ENCODE results near the gene PGF. TPM values are rescaled to one million over a fixed set of nuclear protein-coding genes. Genes with fewer than 3 reads are reported as not detected.

PGF gene
- total RNA-seq, 1 experiment from 2014 or later = 6.9 TPM

DNA sequence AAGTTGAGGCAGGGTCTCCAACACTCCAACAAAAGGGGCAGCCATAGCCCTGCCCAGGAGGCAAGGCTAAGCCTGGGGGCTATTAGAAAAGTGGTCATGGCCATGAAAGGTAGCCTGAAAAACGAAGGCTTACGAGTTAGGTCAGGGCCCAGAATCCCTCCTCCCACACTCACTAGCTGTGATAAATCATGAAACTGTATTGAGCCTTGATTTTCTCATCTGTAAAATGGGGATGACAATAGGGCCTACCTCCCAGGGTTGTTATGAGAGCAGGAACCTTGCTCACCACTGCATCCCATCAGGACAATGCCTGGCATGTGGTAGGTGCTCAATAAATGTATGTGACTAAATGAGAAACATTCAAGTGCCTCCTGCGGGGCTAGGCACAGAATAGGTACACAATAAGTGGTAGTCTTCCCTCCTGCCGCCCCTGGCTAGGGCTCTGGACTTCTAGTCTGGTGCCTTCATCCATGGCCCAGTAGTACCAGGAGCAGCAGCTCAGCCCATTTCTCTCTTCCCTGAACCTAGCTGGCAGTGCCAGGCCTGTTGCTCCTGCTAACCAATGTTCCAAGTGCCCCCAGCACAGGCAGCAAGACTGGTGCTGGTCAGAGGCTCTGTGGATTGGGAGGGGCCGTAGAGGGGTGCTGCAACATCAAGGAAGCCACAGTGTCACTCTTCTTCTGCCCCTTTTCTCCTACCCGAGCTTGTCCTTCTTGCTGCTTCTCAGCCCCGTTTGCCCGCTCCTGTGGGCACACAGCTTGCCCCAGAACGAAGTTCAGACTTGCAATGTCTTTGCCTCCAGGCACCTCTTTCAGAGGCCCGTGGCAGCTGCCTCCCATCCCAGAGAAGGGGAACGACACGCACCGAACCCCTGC is 7.8 kb downstream of the PGF start:
- Histone ChIP-seq H3K36me3 (replicated peaks; ENCODE audit: control insufficient read depth, insufficient read depth, low read length) (no peaks in the 10 kb centered on the region), H3K27me3 (ENCODE audit: control insufficient read depth, insufficient read depth, low read length) (no peaks in the 10 kb centered on the region), H3K4me3 (ENCODE audit: insufficient read depth, low read depth, low read length) (no peak overlapping the region)
- DNase-seq = no peak

DNA sequence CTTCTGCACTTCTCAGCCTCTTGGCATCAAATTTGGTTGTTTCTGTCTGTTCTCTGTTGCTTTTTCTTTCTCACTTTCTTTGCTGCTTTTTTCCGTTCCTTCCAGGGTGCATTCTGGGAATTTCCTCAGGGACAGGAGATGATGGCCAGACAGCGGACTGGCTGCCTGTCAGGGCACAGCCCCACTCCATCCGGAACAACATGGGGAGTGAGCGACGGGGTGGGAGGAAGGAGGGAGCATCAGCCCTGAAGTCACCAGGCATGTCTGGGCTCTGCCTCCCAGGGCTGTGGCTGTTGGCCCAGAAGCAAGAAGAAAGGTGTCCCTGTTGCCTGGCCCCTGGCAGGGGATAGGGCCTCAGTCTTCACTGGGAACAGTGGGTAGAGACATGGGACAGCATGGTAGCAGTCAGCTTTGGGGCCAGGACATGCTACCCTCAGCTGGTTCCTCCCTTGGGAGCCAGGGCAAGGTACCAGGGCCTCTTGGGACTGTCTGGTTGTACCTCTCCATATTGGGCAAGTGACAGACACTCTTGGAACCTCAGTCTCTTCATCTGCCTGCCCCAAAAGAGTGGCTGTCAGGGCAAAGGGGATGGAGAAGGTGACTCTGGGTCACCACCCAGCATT is 8.6 kb downstream of the PGF start:
- DNase-seq = no peak
- Histone ChIP-seq H3K27me3 (ENCODE audit: control insufficient read depth, insufficient read depth, low read length) (no peaks in the 10 kb centered on the region), H3K36me3 (replicated peaks; ENCODE audit: control insufficient read depth, insufficient read depth, low read length) (no peaks in the 10 kb centered on the region), H3K4me3 (ENCODE audit: insufficient read depth, low read depth, low read length) (no peak overlapping the region)

- Histone ChIP-seq H3K27me3 (ENCODE audit: control insufficient read depth, insufficient read depth, low read length) (no peaks in the 10 kb centered on the region), H3K36me3 (replicated peaks; ENCODE audit: control insufficient read depth, insufficient read depth, low read length) (no peaks in the 10 kb centered on the region), H3K4me3 (ENCODE audit: insufficient read depth, low read depth, low read length) (no peak overlapping the region)
- peak; percentile 98 for DNase-seq
Observed at GRCh38 chr14:74945852-74946658, 9.3 kb downstream of the PGF start.

DNA sequence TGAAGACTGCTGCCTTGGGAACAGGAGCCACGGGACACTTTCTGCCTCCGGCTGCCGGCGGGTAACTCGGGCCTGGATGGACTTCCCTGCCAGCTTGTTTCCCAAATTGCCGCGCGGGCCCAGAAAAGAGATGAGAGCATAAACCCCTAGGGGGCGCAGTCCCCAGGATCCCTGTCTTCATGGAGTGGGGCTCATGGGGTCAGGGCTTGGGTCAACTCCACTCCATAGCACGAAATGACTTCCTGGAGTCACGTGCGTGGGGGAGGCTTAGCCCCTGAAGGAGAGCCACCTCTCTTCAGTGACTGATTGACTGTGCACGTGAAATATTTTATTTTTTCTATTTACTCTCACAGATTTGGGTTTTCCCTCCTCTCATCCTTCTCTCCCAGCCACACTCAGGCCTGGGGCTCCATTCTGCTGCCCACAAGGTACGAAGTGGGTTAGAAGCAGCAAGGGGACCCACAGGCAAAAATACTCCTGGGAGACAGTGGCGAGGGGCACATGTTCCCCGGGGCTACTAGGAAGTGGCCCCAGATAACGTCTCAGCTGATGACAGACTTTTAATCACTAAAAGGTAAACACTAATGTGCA is 10.0 kb downstream of the PGF start:
- Histone ChIP-seq H3K4me3 (ENCODE audit: insufficient read depth, low read depth, low read length) (no peak overlapping the region), H3K36me3 (replicated peaks; ENCODE audit: control insufficient read depth, insufficient read depth, low read length) (no peaks in the 10 kb centered on the region), H3K27me3 (ENCODE audit: control insufficient read depth, insufficient read depth, low read length) (no peaks in the 10 kb centered on the region)
- peak; percentile 94 for DNase-seq

DNA sequence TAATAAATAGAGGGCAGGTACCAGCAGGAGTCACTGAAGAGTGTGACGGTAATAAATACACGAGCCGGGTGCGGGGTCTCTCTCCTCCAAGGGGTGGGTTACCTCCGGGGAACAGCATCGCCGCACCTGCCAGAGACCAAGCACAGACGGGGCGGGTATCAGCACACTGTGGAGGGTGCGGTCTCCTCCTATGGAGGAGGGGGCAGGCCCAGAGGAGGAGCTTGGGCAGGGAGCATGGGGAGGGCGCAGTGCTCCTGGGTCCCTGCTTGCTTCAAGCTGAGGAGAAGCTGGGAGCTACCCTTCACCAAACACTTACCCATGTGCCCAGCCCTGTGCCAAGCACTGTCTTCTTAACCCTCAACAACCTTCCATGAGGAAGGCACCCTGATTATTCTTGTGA is 12.8 kb downstream of the PGF start:
- no peaks in the 10 kb centered on the region for H3K36me3 ChIP-seq (replicated peaks; ENCODE audit: control insufficient read depth, insufficient read depth, low read length)
- no peak overlapping the region for H3K4me3 ChIP-seq (ENCODE audit: insufficient read depth, low read depth, low read length)
- no peaks in the 10 kb centered on the region for H3K27me3 ChIP-seq (ENCODE audit: control insufficient read depth, insufficient read depth, low read length)
- peak; percentile 66 for DNase-seq

DNA sequence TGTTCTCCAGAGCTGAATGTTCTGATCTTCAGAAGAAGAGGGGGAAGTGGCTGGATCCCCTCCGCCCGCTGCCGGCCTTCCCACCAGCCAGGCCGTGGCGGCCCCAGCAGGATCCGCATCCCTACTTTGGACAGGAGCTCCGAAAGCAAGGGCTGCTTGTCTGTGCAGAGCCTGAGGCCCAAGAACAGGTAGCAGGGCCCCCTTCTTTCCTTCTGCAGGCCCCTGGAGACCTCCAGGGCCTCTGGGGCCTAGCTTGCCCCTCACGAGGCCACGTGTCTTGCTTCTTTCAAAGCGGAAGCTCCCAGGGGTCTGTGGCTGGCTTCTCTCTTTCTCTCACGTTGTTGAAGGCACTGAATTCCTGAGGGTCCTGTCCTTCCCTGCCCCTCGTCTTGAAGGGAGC is 13.2 kb downstream of the PGF start:
- DNase-seq = peak; percentile 56
- H3K36me3 ChIP-seq (replicated peaks; ENCODE audit: control insufficient read depth, insufficient read depth, low read length) = no peaks in the 10 kb centered on the region
- no peak overlapping the region for H3K4me3 ChIP-seq (ENCODE audit: insufficient read depth, low read depth, low read length)
- H3K27me3 ChIP-seq (ENCODE audit: control insufficient read depth, insufficient read depth, low read length) = no peaks in the 10 kb centered on the region

DNA sequence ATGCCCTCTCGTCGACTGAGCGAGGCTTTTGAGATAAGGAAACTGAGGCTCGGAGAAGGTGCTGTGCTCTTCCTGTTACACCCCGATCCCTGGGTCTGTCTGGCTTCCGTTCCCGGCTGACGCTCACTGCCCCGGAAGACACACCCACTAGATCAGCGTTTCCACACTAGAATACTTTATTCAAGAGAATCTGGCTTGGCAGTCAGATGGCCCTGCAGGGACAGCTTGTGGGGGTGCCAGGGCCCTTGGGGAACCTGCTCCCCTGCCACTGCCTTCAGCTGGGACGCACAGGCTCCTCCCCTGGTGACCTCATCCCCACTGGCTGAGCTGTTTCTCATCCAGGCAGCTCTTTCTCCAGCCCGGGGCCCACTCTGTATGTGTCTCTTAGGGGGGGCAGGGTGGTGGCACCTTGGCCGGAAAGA is 13.7 kb downstream of the PGF start:
- Histone ChIP-seq H3K36me3 (replicated peaks; ENCODE audit: control insufficient read depth, insufficient read depth, low read length) (no peaks in the 10 kb centered on the region), H3K27me3 (ENCODE audit: control insufficient read depth, insufficient read depth, low read length) (no peaks in the 10 kb centered on the region), H3K4me3 (ENCODE audit: insufficient read depth, low read depth, low read length) (no peak overlapping the region)
- peak; percentile 63 for DNase-seq

DNA sequence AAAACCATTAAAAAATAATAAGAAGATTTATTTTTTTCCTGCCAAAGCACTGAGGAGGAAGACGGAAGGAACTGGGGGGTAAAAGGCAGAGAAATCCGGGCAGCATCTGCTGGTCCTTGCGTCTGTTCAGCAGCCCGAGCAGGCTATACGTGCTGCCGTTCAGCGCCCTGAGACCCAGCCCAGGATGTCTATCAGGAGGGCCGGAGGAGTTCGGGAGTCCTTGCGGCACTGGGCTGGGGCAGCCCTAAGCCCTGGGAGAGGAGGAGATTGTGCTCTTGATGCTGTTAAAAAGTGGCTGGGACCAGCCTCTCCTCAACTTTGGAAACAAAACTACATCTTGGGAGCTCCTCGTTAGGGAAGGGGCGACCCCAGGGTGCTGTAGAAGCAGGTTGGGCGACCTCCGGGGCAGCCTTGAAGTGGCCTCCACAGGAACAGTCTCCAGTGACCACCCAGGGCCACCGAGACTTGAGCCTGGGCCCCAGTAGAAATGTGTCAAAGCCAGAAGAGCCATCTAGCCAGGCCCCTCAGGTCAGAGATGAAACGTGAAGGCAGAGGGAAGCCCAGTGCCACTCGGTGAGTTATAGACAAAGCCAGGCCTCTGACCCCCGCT is 14.3 kb downstream of the PGF start:
- DNase-seq = no peak
- Histone ChIP-seq H3K4me3 (ENCODE audit: insufficient read depth, low read depth, low read length) (no peak overlapping the region), H3K36me3 (replicated peaks; ENCODE audit: control insufficient read depth, insufficient read depth, low read length) (no peaks in the 10 kb centered on the region)

GRCh38 chr14:74938531-74939495 is 16.6 kb downstream of the PGF start:
- no peak for DNase-seq
- H3K36me3 ChIP-seq (replicated peaks; ENCODE audit: control insufficient read depth, insufficient read depth, low read length) = no peaks in the 10 kb centered on the region
- H3K4me3 ChIP-seq (ENCODE audit: insufficient read depth, low read depth, low read length) = no peak overlapping the region
- no peaks in the 10 kb centered on the region for H3K27me3 ChIP-seq (ENCODE audit: control insufficient read depth, insufficient read depth, low read length)

More for the DNA sequence above, 14.3 kb downstream of the PGF start:
- H3K27me3 ChIP-seq (ENCODE audit: control insufficient read depth, insufficient read depth, low read length) = no peaks in the 10 kb centered on the region

DNA sequence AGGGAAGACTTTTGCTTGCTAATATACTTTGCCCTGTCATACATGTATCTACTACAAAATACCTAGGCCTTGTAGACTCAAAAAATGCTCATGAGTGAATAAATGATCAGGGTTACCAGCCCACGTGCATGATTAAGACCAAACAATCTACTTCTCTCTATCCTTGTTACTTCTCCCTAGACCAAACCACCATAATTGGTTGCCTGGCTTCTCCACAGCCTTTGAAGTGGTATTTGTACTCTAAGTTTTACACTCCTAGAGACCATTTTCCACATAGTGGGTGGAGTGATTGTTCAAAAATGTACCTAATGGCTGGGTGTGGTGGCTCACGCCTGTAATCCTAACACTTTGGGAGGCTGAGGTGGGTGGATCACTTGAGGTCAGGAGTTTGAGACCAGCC is 18.2 kb downstream of the PGF start:
- no peak for DNase-seq
- no peak overlapping the region for H3K4me3 ChIP-seq (ENCODE audit: insufficient read depth, low read depth, low read length)
- no peaks in the 10 kb centered on the region for H3K36me3 ChIP-seq (replicated peaks; ENCODE audit: control insufficient read depth, insufficient read depth, low read length)
- H3K27me3 ChIP-seq (ENCODE audit: control insufficient read depth, insufficient read depth, low read length) = no peaks in the 10 kb centered on the region

DNA sequence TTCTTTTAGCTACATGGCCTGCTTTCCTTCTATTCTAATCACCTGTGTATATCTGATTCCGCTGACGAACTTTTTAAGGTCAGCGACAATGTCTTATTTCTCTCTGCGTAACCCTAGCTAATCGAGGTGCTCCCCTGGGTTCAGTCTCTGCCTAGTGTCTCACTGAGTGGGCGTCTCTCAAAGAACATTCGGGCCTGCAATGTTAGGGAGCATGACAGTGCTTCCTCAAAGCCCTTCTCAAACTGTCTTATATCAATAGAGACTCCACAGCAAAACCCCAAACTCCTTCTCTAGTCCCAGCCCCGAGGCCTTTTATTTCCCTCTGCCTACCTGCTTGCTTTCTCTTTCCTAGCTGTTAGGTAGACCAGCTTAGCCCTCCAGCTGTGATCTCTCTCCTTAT is 18.7 kb downstream of the PGF start:
- DNase-seq = no peak
- no peaks in the 10 kb centered on the region for H3K36me3 ChIP-seq (replicated peaks; ENCODE audit: control insufficient read depth, insufficient read depth, low read length)
- H3K27me3 ChIP-seq (ENCODE audit: control insufficient read depth, insufficient read depth, low read length) = no peaks in the 10 kb centered on the region
- no peak overlapping the region for H3K4me3 ChIP-seq (ENCODE audit: insufficient read depth, low read depth, low read length)

- Histone ChIP-seq H3K36me3 (replicated peaks; ENCODE audit: control insufficient read depth, insufficient read depth, low read length) (no peaks in the 10 kb centered on the region), H3K27me3 (ENCODE audit: control insufficient read depth, insufficient read depth, low read length) (no peaks in the 10 kb centered on the region), H3K4me3 (ENCODE audit: insufficient read depth, low read depth, low read length) (no peak overlapping the region)
- DNase-seq = no peak
Observed at GRCh38 chr14:74936151-74936550, 19.2 kb downstream of the PGF start.

DNA sequence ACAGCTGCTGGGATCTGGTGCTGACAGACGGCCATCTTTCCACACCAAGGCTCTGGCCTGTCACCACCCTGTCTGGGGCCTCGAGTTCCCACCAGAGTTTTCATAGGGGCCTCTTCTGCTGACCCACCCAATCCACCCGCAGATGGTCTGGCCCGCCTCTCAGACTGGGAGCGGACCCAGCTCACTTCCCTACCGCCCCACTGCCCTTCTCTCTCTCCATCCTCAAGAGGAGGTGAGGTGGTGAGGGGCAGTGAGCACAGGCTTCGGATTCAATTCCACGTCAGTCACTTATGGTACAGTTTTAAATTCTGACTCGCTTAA is 20.1 kb downstream of the PGF start:
- Histone ChIP-seq H3K4me3 (ENCODE audit: insufficient read depth, low read depth, low read length) (no peak overlapping the region), H3K27me3 (ENCODE audit: control insufficient read depth, insufficient read depth, low read length) (no peaks in the 10 kb centered on the region), H3K36me3 (replicated peaks; ENCODE audit: control insufficient read depth, insufficient read depth, low read length) (no peaks in the 10 kb centered on the region)
- no peak for DNase-seq
